SH-SY5Y (cell line): ENCODE measurements around the gene TMEM145.

ENCODE experiments used
- GATA2 ChIP-seq: IDR thresholded peaks from 2 replicates; pipeline ENCODE4 v1.6.1; 2011; ENCODE audit warnings: mild to moderate bottlenecking, low read depth, low read length
- GATA3 ChIP-seq: IDR thresholded peaks from 2 replicates; pipeline ENCODE4 v1.6.1; 2011; ENCODE audit warnings: low read depth, mild to moderate bottlenecking, low read length, moderate library complexity

GRCh38 chr19:42366673-42367072 is 53.6 kb downstream of the TMEM145 start:
- TF ChIP-seq GATA3 (no peak), GATA2 (no peak)
